ENCODE results near the gene KRTAP15-1. TPM values are rescaled to one million over a fixed set of nuclear protein-coding genes. Genes with fewer than 3 reads are reported as not detected.

KRTAP15-1 gene
- total RNA-seq, 1 donor from 2014 or later: not detected

DNA sequence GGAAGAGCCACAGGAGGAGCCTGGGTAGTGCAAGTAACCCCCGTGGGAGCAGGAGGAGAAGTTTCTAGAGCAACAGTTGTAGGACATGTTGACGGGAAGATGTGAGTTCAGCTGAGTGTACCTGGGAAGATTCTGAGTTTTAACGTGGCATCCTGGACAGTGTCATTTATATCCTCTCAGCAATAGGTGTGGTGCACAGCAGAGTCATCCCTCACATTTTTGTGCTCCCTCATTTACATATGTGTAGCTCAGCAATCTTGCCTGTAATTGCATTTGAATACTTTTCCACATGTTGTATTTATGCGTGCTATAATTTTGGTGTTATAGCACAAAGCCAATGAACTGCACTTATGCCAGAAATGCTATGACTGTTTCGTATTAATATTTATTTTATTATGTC is 14.2 kb upstream of the KRTAP15-1 start, which contains the start of gene KRTAP13-3:
TSS of gene KRTAP13-3 (minus strand) at position 101 of the 400 bp plus-strand sequence. CDS start at position 87, 14 bp downstream.
- H3K9me3 Mint-ChIP-seq: no peaks in the 10 kb centered on the region
- no peak for DNase-seq (ENCODE audit: extremely low spot score, unreplicated experiment)
- H3K4me1 Mint-ChIP-seq (ENCODE audit: unreplicated experiment): no peaks in the 10 kb centered on the region
- no peak within 1 kb of the TSS for H3K27ac Mint-ChIP-seq
- H3K36me3 Mint-ChIP-seq: no peaks in the 10 kb centered on the region
- no peak within 1 kb of the TSS for H3K4me3 Mint-ChIP-seq
- no peak for TF ChIP-seq CTCF (conservative IDR thresholded peaks at IDR 0.05)
- H3K27me3 Mint-ChIP-seq: peaks cover 3% of the 10 kb centered on the region

DNA sequence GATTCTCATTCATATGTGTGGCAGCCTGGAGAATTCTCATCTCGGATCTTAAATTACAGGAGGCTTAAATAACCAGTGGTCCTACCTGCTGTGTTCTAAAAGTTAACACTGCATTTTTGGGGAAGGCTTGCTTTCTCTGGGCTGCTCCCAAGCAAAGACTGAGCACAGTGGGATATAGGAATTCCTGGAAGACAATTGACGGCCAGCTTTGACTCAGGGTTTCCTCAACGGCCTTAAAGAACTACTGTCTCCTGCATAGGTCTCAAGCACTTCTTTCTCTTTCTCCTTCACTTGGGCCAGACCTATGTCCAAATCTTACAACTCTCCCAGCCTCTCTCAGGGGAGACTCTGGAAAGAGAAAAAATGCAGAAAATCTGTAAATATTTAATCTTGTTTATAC is 13.3 kb upstream of the KRTAP15-1 start:
- Mint-ChIP-seq H3K27me3 (peaks cover 3% of the 10 kb centered on the region), H3K4me3 (no peak overlapping the region), H3K9me3 (no peaks in the 10 kb centered on the region), H3K36me3 (no peaks in the 10 kb centered on the region), H3K27ac (no peak overlapping the region), H3K4me1 (ENCODE audit: unreplicated experiment) (no peaks in the 10 kb centered on the region)
- TF ChIP-seq CTCF (conservative IDR thresholded peaks at IDR 0.05): no peak
- DNase-seq (ENCODE audit: extremely low spot score, unreplicated experiment): no peak

- Mint-ChIP-seq H3K27me3 (peaks cover 3% of the 10 kb centered on the region), H3K4me1 (ENCODE audit: unreplicated experiment) (no peaks in the 10 kb centered on the region), H3K36me3 (no peaks in the 10 kb centered on the region), H3K27ac (no peak within 1 kb of the TSS), H3K4me3 (no peak within 1 kb of the TSS), H3K9me3 (no peaks in the 10 kb centered on the region)
- DNase-seq (ENCODE audit: extremely low spot score, unreplicated experiment): no peak
- TF ChIP-seq CTCF (conservative IDR thresholded peaks at IDR 0.05): no peak
These were observed 9.9 kb upstream of the KRTAP15-1 start, which contains the start of gene KRTAP13-4 for GRCh38 chr21:30430170-30430655. Gene KRTAP13-4, plus strand, starts transcription at chr21:30430220. Its CDS starts 56 bp downstream, at chr21:30430276.

- H3K27ac Mint-ChIP-seq: no peak overlapping the region
- peaks cover 6% of the 10 kb centered on the region for H3K4me1 Mint-ChIP-seq (ENCODE audit: unreplicated experiment)
- peak; percentile 72 for TF ChIP-seq CTCF (conservative IDR thresholded peaks at IDR 0.05)
- no peaks in the 10 kb centered on the region for H3K36me3 Mint-ChIP-seq
- no peak for DNase-seq (ENCODE audit: extremely low spot score, unreplicated experiment)
- H3K4me3 Mint-ChIP-seq: no peak overlapping the region
- no peaks in the 10 kb centered on the region for H3K9me3 Mint-ChIP-seq
- peaks cover 3% of the 10 kb centered on the region for H3K27me3 Mint-ChIP-seq
These were observed 5.9 kb upstream of the KRTAP15-1 start for GRCh38 chr21:30434033-30434631.

DNA sequence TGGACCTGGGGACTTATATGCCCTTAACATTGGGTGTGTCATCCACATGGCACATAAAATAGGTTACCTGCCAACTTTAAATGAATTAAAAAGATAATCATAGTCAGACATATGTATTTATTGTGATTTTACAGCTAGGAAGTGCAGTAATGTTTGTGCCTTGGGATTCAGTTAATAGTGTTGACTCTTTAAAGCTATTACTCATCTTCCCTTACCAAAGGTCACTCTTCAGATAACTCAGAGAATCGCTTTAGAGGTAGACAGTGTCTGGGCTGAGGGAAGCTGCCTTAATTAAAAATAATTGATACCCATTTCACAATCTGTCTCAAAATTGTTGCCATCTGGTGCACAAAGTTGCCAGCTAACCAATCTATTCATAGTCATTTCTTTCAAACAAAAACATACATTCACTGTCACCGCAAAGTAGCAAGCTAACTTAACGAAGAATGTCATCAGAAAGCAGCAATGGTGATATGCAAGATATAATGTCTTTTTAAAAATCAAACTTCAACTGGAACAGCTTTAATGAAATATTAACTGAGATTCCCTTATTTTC is 3.0 kb upstream of the KRTAP15-1 start:
- H3K27ac Mint-ChIP-seq: no peak overlapping the region
- H3K36me3 Mint-ChIP-seq: no peaks in the 10 kb centered on the region

More for the DNA sequence above, 3.0 kb upstream of the KRTAP15-1 start:
- no peak for TF ChIP-seq CTCF (conservative IDR thresholded peaks at IDR 0.05)
- no peak for DNase-seq (ENCODE audit: extremely low spot score, unreplicated experiment)
- peaks cover 5% of the 10 kb centered on the region for H3K9me3 Mint-ChIP-seq
- peaks cover 6% of the 10 kb centered on the region for H3K4me1 Mint-ChIP-seq (ENCODE audit: unreplicated experiment)
- no peaks in the 10 kb centered on the region for H3K27me3 Mint-ChIP-seq
- H3K4me3 Mint-ChIP-seq: no peak overlapping the region
